ENCODE results near the gene NT5M. TPM values are rescaled to one million over a fixed set of nuclear protein-coding genes. Genes with fewer than 3 reads are reported as not detected.

The NT5M gene
- total RNA-seq, 1 donor from 2014 or later = 1.5 TPM

DNA sequence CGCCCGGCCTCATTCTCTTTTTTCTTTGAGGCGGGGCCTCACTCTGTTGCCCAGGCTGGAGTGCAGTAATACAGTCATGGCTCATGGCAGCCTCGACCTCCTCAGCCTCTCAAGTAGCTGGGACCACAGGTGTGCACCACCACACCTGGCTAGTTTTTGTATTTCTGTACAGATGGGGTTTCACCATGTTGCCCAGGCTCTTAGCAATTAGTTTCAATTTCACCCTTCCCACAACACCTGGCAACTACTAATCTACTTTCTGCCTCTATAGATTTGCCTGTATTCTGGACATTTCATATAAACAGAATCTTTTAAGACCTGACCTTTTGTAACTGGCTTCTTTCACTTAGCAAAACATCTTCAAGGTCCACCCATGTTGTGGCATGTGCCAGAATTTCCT lies 8.0 kb upstream of the NT5M start:
- no peaks in the 10 kb centered on the region for H4K20me1 ChIP-seq (ENCODE audit: insufficient read depth, low read length)
- DNase-seq (ENCODE audit: low read depth) (no peak), FAIRE-seq (no peak)
- H3K9ac ChIP-seq (ENCODE audit: low read length) = no peak overlapping the region
- Mint-ChIP-seq H3K9me3 (ENCODE audit: unreplicated experiment) (no peaks in the 10 kb centered on the region), H3K4me1 (ENCODE audit: low read depth, unreplicated experiment) (no peaks in the 10 kb centered on the region), H3K4me3 (ENCODE audit: unreplicated experiment) (no peak overlapping the region), H3K27ac (ENCODE audit: unreplicated experiment) (no peak overlapping the region), H3K36me3 (ENCODE audit: low read depth, unreplicated experiment) (no peaks in the 10 kb centered on the region), H3K27me3 (ENCODE audit: low read depth, unreplicated experiment) (no peaks in the 10 kb centered on the region)
- H3K27ac ChIP-seq (ENCODE audit: low read depth, low read length) = no peak overlapping the region
- TF ChIP-seq EZH2 (IDR thresholded peaks at IDR 0.05; ENCODE audit: insufficient read depth, low read length) = no peak
- TF ChIP-seq, protein P1, sequence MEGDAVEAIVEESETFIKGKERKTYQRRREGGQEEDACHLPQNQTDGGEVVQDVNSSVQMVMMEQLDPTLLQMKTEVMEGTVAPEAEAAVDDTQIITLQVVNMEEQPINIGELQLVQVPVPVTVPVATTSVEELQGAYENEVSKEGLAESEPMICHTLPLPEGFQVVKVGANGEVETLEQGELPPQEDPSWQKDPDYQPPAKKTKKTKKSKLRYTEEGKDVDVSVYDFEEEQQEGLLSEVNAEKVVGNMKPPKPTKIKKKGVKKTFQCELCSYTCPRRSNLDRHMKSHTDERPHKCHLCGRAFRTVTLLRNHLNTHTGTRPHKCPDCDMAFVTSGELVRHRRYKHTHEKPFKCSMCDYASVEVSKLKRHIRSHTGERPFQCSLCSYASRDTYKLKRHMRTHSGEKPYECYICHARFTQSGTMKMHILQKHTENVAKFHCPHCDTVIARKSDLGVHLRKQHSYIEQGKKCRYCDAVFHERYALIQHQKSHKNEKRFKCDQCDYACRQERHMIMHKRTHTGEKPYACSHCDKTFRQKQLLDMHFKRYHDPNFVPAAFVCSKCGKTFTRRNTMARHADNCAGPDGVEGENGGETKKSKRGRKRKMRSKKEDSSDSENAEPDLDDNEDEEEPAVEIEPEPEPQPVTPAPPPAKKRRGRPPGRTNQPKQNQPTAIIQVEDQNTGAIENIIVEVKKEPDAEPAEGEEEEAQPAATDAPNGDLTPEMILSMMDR (IDR thresholded peaks at IDR 0.05; ENCODE audit: insufficient read depth, low read depth, low read length) = no peak
- no peak overlapping the region for H3K4me3 ChIP-seq (ENCODE audit: insufficient read depth, low read depth, low read length)
- H2AFZ ChIP-seq (ENCODE audit: low read depth, low read length) = no peak overlapping the region
- no peaks in the 10 kb centered on the region for H3K79me2 ChIP-seq (ENCODE audit: insufficient read depth, low read length)
- no peaks in the 10 kb centered on the region for H3K36me3 ChIP-seq (ENCODE audit: insufficient read depth, low read length)
- no peaks in the 10 kb centered on the region for H3K4me1 ChIP-seq (ENCODE audit: insufficient read depth, low read length)
- H3K9me3 ChIP-seq (ENCODE audit: insufficient read depth, low read depth, low read length) = no peaks in the 10 kb centered on the region
- no peaks in the 10 kb centered on the region for H3K27me3 ChIP-seq (ENCODE audit: insufficient read depth, low read length)
- H3K4me2 ChIP-seq (ENCODE audit: low read length) = no peak overlapping the region

DNA sequence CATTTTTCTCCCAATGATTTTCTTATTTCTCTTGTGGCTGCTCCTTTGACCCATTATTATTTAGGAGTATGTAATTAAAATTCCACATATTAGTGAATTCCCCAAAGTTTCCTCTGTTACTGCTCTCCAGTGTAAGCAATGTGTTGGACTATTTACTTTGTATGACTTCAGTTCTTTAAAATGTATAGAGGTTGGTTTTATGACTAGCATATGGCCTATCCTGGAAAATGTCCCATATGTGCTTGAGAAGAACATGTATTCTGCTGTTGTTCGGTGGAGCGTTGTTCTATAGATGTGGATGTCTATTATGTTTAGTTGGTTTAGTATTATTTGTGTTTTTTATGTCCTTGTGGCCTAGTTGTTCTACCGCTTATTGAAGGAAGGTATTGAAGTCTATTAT lies 6.0 kb upstream of the NT5M start:
- Histone ChIP-seq H3K27me3 (ENCODE audit: insufficient read depth, low read length) (no peaks in the 10 kb centered on the region), H3K4me2 (ENCODE audit: low read length) (no peak overlapping the region), H3K4me3 (ENCODE audit: insufficient read depth, low read depth, low read length) (no peak overlapping the region), H3K79me2 (ENCODE audit: insufficient read depth, low read length) (no peaks in the 10 kb centered on the region), H2AFZ (ENCODE audit: low read depth, low read length) (no peak overlapping the region), H4K20me1 (ENCODE audit: insufficient read depth, low read length) (no peaks in the 10 kb centered on the region), H3K9ac (ENCODE audit: low read length) (no peak overlapping the region), H3K27ac (ENCODE audit: low read depth, low read length) (no peak overlapping the region), H3K36me3 (ENCODE audit: insufficient read depth, low read length) (no peaks in the 10 kb centered on the region), H3K4me1 (ENCODE audit: insufficient read depth, low read length) (no peaks in the 10 kb centered on the region), H3K9me3 (ENCODE audit: insufficient read depth, low read depth, low read length) (no peaks in the 10 kb centered on the region)
- FAIRE-seq = no peak
- H3K4me3 Mint-ChIP-seq (ENCODE audit: unreplicated experiment) = no peak overlapping the region
- H3K9me3 Mint-ChIP-seq (ENCODE audit: unreplicated experiment) = no peaks in the 10 kb centered on the region
- H3K27ac Mint-ChIP-seq (ENCODE audit: unreplicated experiment) = peak overlapping the region; percentile 59
- no peaks in the 10 kb centered on the region for H3K36me3 Mint-ChIP-seq (ENCODE audit: low read depth, unreplicated experiment)
- H3K4me1 Mint-ChIP-seq (ENCODE audit: low read depth, unreplicated experiment) = no peaks in the 10 kb centered on the region
- no peak for DNase-seq (ENCODE audit: low read depth)
- TF ChIP-seq EZH2 (IDR thresholded peaks at IDR 0.05; ENCODE audit: insufficient read depth, low read length) = no peak
- TF ChIP-seq, protein P1 (IDR thresholded peaks at IDR 0.05; ENCODE audit: insufficient read depth, low read depth, low read length) = no peak
- no peaks in the 10 kb centered on the region for H3K27me3 Mint-ChIP-seq (ENCODE audit: low read depth, unreplicated experiment)

DNA sequence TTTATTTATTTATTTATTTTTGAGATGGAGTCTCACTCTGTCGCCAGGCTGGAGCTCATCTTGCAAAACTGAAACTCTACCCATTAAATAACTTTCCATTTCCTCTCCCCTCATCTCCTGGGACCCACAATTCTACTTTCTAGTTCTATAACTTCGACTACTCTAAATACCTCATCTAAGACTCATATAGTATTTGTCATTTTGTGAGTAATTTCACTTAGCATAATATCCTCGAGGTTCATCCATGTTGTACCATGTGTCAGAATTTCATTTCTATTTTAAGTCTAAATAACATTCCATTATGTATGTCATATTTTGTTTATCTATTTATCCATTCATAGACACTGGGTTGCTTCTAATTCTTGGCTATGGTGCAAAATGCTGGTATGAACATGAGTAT lies 5.1 kb upstream of the NT5M start:
- no peaks in the 10 kb centered on the region for H3K9me3 ChIP-seq (ENCODE audit: insufficient read depth, low read depth, low read length)
- peaks cover 4% of the 10 kb centered on the region for H3K4me1 ChIP-seq (ENCODE audit: insufficient read depth, low read length)
- no peak overlapping the region for H3K4me3 ChIP-seq (ENCODE audit: insufficient read depth, low read depth, low read length)
- H3K27ac ChIP-seq (ENCODE audit: low read depth, low read length) = no peak overlapping the region
- H3K27me3 Mint-ChIP-seq (ENCODE audit: low read depth, unreplicated experiment) = no peaks in the 10 kb centered on the region
- no peaks in the 10 kb centered on the region for H3K79me2 ChIP-seq (ENCODE audit: insufficient read depth, low read length)
- H3K36me3 ChIP-seq (ENCODE audit: insufficient read depth, low read length) = no peaks in the 10 kb centered on the region
- no peaks in the 10 kb centered on the region for H3K27me3 ChIP-seq (ENCODE audit: insufficient read depth, low read length)
- no peaks in the 10 kb centered on the region for H3K9me3 Mint-ChIP-seq (ENCODE audit: unreplicated experiment)
- H3K27ac Mint-ChIP-seq (ENCODE audit: unreplicated experiment) = no peak overlapping the region
- FAIRE-seq (no peak), DNase-seq (ENCODE audit: low read depth) (no peak)
- no peak overlapping the region for H3K4me2 ChIP-seq (ENCODE audit: low read length)
- no peak overlapping the region for H3K9ac ChIP-seq (ENCODE audit: low read length)
- no peaks in the 10 kb centered on the region for H3K4me1 Mint-ChIP-seq (ENCODE audit: low read depth, unreplicated experiment)
- H4K20me1 ChIP-seq (ENCODE audit: insufficient read depth, low read length) = no peaks in the 10 kb centered on the region
- H3K36me3 Mint-ChIP-seq (ENCODE audit: low read depth, unreplicated experiment) = no peaks in the 10 kb centered on the region
- no peak overlapping the region for H3K4me3 Mint-ChIP-seq (ENCODE audit: unreplicated experiment)
- H2AFZ ChIP-seq (ENCODE audit: low read depth, low read length) = no peak overlapping the region
- no peak for TF ChIP-seq EZH2 (IDR thresholded peaks at IDR 0.05; ENCODE audit: insufficient read depth, low read length)
- TF ChIP-seq, protein P1 (IDR thresholded peaks at IDR 0.05; ENCODE audit: insufficient read depth, low read depth, low read length) = no peak

Data from astrocyte (in vitro differentiated cells and primary cell).